Measurements from ENCODE around the gene TMEM63C.
"Not testable (repeated sequence)": the region's sequence is repeated elsewhere in the genome, so short reads cannot be mapped to it uniquely, and the experiment has no call there.

The TMEM63C gene

DNA sequence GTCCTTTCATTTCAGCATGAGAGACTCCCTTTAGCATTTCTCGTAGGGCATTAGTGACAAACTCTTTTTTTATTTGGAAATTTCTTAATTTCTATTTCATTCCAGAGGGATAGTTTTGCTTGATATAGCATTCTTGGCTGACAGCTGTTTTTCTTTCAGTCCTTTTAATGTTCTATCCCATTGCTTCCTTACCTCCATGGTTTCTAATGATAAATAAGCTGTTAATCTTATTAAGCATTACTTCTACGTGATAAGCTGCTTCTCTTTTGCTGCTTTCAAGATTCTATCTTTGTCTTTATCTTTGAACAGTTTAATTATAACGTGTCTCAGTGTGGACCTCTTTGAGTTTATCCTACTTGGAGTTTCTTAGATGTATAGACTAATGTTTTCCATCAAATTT, 11.6 kb upstream of the TMEM63C start:
- Histone ChIP-seq H3K27ac (ENCODE audit: low read depth, low read length) (no peak overlapping the region), H3K4me1 (ENCODE audit: control insufficient read depth, insufficient read depth, low read length) (no peaks in the 10 kb centered on the region), H3K4me3 (ENCODE audit: low read length) (no peak overlapping the region), H3K9ac (ENCODE audit: low read length) (no peak overlapping the region), H3K27me3 (ENCODE audit: control insufficient read depth, insufficient read depth, low read length) (no peaks in the 10 kb centered on the region), H3K36me3 (ENCODE audit: control insufficient read depth, insufficient read depth, low read length) (no peaks in the 10 kb centered on the region)

DNA sequence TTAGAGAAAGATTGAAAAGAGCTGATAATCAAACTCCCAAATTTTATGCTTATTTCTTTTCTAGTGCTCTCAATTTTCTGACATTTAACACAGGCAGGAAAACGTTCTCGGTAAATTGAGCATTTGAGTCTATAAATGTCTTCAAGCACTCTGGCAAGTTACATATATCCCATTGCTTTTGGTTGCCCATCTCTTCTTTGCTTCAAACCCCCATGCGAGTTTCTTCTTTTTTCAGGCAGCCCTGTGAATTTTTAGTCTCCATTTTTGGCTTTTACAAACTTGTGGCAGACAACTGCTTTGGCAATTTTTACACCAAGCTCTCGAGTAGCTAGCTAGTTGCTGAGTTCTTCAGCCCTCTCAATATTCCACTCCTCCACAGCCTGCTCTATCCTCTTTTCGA, 8.7 kb upstream of the TMEM63C start:
- Histone ChIP-seq H3K36me3 (ENCODE audit: control insufficient read depth, insufficient read depth, low read length) (no peaks in the 10 kb centered on the region), H3K27ac (ENCODE audit: low read depth, low read length) (no peak overlapping the region), H3K27me3 (ENCODE audit: control insufficient read depth, insufficient read depth, low read length) (no peaks in the 10 kb centered on the region), H3K4me3 (ENCODE audit: low read length) (no peak overlapping the region), H3K9ac (ENCODE audit: low read length) (no peak overlapping the region), H3K4me1 (ENCODE audit: control insufficient read depth, insufficient read depth, low read length) (no peaks in the 10 kb centered on the region)

GRCh38 chr14:77173911-77174617, 7.5 kb upstream of the TMEM63C start:
- not testable (repeated sequence) for H3K9ac ChIP-seq (ENCODE audit: low read length); H3K36me3 ChIP-seq (ENCODE audit: control insufficient read depth, insufficient read depth, low read length); H3K4me3 ChIP-seq (ENCODE audit: low read length); H3K27me3 ChIP-seq (ENCODE audit: control insufficient read depth, insufficient read depth, low read length); H3K27ac ChIP-seq (ENCODE audit: low read depth, low read length); H3K4me1 ChIP-seq (ENCODE audit: control insufficient read depth, insufficient read depth, low read length)

DNA sequence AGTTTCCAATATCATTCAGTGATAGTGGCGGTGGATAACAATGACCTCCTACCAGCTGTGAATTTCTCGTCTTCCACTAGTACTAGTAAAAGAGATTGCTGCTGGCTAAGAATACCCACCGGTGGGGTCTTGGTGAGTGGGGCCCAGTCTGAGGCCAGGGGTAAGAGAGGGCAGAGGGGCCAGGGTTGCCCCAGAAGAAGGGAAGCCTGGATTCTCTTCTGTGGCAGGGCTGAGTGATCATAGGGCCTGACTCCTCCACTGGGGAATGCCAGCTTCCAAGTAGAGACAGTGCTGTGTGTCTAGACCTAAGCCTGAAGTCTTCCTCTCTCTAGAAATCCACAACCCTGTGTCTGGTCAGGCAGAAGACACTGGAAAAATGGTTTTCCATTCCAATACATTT, 5.8 kb upstream of the TMEM63C start:
- no peaks in the 10 kb centered on the region for H3K36me3 ChIP-seq (ENCODE audit: control insufficient read depth, insufficient read depth, low read length)

GRCh38 chr14:77177702-77178101, 3.9 kb upstream of the TMEM63C start:
- H3K36me3 ChIP-seq (ENCODE audit: control insufficient read depth, insufficient read depth, low read length): no peaks in the 10 kb centered on the region
- peaks cover 2% of the 10 kb centered on the region for H3K27me3 ChIP-seq (ENCODE audit: control insufficient read depth, insufficient read depth, low read length)

More for the DNA sequence above, 5.8 kb upstream of the TMEM63C start:
- no peaks in the 10 kb centered on the region for H3K27me3 ChIP-seq (ENCODE audit: control insufficient read depth, insufficient read depth, low read length)
- H3K4me1 ChIP-seq (ENCODE audit: control insufficient read depth, insufficient read depth, low read length): no peaks in the 10 kb centered on the region
- H3K27ac ChIP-seq (ENCODE audit: low read depth, low read length): no peak overlapping the region
- H3K9ac ChIP-seq (ENCODE audit: low read length): no peak overlapping the region
- H3K4me3 ChIP-seq (ENCODE audit: low read length): no peak overlapping the region

DNA sequence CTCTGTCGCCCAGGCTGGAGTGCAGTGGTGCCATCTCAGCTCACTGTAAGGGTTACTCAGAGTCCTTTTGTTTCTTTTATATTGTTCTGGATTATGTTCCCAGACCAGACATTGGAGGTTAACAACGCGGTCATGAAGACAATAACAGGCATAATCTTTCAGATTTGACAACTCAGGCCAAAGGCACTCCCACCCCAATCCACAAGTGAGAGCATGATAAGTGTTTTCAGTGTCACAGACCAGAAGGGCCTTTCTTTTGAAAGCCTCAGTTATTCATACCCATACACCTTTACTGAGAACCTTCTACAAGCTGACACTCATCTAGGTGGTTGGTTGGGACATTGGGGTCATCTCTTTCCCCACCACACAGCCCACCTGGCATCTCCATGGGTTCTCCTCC, 2.9 kb upstream of the TMEM63C start:
- Histone ChIP-seq H3K27ac (ENCODE audit: low read depth, low read length) (no peak overlapping the region), H3K27me3 (ENCODE audit: control insufficient read depth, insufficient read depth, low read length) (peaks cover 2% of the 10 kb centered on the region)

More at GRCh38 chr14:77177702-77178101, 3.9 kb upstream of the TMEM63C start:
- Histone ChIP-seq H3K9ac (ENCODE audit: low read length) (no peak overlapping the region), H3K4me3 (ENCODE audit: low read length) (no peak overlapping the region), H3K4me1 (ENCODE audit: control insufficient read depth, insufficient read depth, low read length) (no peaks in the 10 kb centered on the region), H3K27ac (ENCODE audit: low read depth, low read length) (no peak overlapping the region)

GRCh38 chr14:77180726-77181602, 634 bp upstream of the TMEM63C start:
- H3K36me3 ChIP-seq (ENCODE audit: control insufficient read depth, insufficient read depth, low read length): no peaks in the 10 kb centered on the region
- no peak overlapping the region for H3K9ac ChIP-seq (ENCODE audit: low read length)
- no peak overlapping the region for H3K27ac ChIP-seq (ENCODE audit: low read depth, low read length)
- H3K4me3 ChIP-seq (ENCODE audit: low read length): peak overlapping the region; percentile 54
- H3K4me1 ChIP-seq (ENCODE audit: control insufficient read depth, insufficient read depth, low read length): no peaks in the 10 kb centered on the region
- H3K27me3 ChIP-seq (ENCODE audit: control insufficient read depth, insufficient read depth, low read length): peaks cover 2% of the 10 kb centered on the region

More for the DNA sequence above, 2.9 kb upstream of the TMEM63C start:
- Histone ChIP-seq H3K4me3 (ENCODE audit: low read length) (no peak overlapping the region), H3K4me1 (ENCODE audit: control insufficient read depth, insufficient read depth, low read length) (no peaks in the 10 kb centered on the region), H3K36me3 (ENCODE audit: control insufficient read depth, insufficient read depth, low read length) (no peaks in the 10 kb centered on the region), H3K9ac (ENCODE audit: low read length) (no peak overlapping the region)

- Histone ChIP-seq H3K9ac (ENCODE audit: low read length) (no peak overlapping the region), H3K27me3 (ENCODE audit: control insufficient read depth, insufficient read depth, low read length) (peaks cover 2% of the 10 kb centered on the region)
These were observed 2.3 kb downstream of the TMEM63C start for GRCh38 chr14:77183896-77184295.

DNA sequence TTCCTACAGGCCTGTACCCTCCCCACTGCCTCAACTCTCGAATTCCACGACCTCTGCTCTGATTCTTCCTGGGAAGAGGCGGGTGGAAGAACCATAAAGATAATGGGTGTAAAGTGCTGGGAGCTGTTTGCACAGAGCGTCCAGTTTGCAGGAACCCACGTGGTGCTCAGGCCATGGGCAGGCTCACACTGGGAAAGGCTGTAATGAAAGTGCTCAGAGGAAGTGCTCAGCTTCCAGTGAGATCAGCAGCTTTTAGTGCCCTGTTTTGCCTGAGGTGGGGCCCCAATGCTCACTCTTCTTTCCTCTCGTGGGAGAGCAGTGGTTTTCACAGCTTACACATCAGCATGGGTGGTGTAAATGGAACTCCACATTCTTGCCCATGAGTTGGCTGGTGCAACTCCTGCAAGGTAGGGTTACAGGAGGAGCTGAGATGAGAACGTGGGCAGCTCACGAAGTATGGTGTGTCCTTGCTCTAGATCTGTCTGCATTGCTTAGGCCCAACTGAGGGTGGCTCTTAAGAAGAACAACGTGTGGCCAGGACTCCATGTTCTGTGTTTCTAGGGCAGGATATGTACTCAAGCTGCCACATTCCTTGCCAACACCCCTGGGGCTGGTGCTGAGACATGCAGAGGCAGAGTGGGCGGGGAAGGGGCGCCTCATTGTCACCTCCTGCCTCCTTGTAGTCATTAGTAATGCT, 2.9 kb downstream of the TMEM63C start:
- Histone ChIP-seq H3K4me3 (ENCODE audit: low read length) (no peak overlapping the region), H3K4me1 (ENCODE audit: control insufficient read depth, insufficient read depth, low read length) (no peaks in the 10 kb centered on the region), H3K9ac (ENCODE audit: low read length) (no peak overlapping the region), H3K27ac (ENCODE audit: low read depth, low read length) (no peak overlapping the region), H3K27me3 (ENCODE audit: control insufficient read depth, insufficient read depth, low read length) (peaks cover 2% of the 10 kb centered on the region), H3K36me3 (ENCODE audit: control insufficient read depth, insufficient read depth, low read length) (no peaks in the 10 kb centered on the region)

More at GRCh38 chr14:77183896-77184295, 2.3 kb downstream of the TMEM63C start:
- H3K4me1 ChIP-seq (ENCODE audit: control insufficient read depth, insufficient read depth, low read length): no peaks in the 10 kb centered on the region
- no peaks in the 10 kb centered on the region for H3K36me3 ChIP-seq (ENCODE audit: control insufficient read depth, insufficient read depth, low read length)
- no peak overlapping the region for H3K27ac ChIP-seq (ENCODE audit: low read depth, low read length)
- H3K4me3 ChIP-seq (ENCODE audit: low read length): no peak overlapping the region

DNA sequence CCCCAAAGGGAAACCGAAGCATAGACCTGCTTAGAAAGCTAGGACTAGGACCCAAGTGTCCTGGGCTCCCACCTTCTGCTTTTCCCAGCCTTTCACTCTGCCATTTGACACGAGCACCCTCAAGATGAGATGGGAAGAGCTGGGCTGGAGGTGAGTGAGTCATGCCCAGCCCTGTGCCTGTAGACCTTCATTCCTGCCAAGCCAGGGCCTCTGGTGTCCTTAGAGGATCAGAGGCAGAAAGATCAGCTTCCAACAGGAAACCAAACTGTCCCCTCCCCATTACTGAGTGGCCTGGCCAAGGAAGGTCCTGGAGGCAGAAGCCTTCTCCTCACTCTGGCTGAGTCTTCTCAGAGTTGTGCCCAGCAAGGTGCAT, 3.5 kb downstream of the TMEM63C start:
- no peak overlapping the region for H3K27ac ChIP-seq (ENCODE audit: low read depth, low read length)

DNA sequence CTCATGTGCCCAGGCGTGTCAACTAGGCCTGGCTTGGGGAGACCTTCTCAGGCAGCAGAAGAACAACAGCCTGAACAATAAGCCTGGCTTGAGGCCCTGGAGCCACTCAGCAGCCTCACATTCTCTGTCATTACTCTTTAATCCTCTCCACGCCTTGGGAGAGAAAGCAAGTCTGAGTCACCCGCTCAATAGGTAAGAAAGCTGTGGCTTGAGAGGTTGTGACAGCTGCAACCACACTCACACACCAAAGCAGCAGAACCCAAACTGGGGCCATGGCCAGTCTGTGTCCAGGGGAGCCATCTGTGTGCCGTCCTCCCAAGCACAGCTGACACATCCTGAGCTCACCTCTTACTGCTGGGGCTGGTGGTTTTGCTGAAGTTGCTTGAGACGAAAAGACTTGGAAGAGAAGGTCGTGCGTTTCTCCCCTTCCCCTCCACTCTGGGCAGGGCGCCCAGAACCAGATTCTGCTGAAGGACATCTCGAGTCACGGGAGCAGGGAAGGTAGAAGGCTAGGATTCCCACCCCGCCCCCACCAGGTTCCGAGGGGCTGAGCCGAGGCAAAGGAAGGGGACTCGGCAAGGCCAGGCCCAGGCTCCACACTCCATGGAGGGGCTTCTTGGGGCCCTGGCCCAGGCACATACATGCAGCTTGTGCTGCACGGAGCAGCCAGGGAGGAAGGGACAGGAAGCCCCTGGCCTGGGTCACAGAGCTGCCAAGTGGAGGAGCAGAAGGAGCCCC, 5.5 kb downstream of the TMEM63C start:
- Histone ChIP-seq H3K36me3 (ENCODE audit: control insufficient read depth, insufficient read depth, low read length) (no peaks in the 10 kb centered on the region), H3K27me3 (ENCODE audit: control insufficient read depth, insufficient read depth, low read length) (no peaks in the 10 kb centered on the region), H3K9ac (ENCODE audit: low read length) (no peak overlapping the region), H3K4me3 (ENCODE audit: low read length) (no peak overlapping the region), H3K4me1 (ENCODE audit: control insufficient read depth, insufficient read depth, low read length) (no peaks in the 10 kb centered on the region), H3K27ac (ENCODE audit: low read depth, low read length) (no peak overlapping the region)

More for the DNA sequence above, 3.5 kb downstream of the TMEM63C start:
- peaks cover 2% of the 10 kb centered on the region for H3K27me3 ChIP-seq (ENCODE audit: control insufficient read depth, insufficient read depth, low read length)
- no peak overlapping the region for H3K9ac ChIP-seq (ENCODE audit: low read length)
- no peaks in the 10 kb centered on the region for H3K4me1 ChIP-seq (ENCODE audit: control insufficient read depth, insufficient read depth, low read length)
- H3K36me3 ChIP-seq (ENCODE audit: control insufficient read depth, insufficient read depth, low read length): no peaks in the 10 kb centered on the region
- H3K4me3 ChIP-seq (ENCODE audit: low read length): no peak overlapping the region

- Histone ChIP-seq H3K27me3 (ENCODE audit: control insufficient read depth, insufficient read depth, low read length) (no peaks in the 10 kb centered on the region), H3K36me3 (ENCODE audit: control insufficient read depth, insufficient read depth, low read length) (no peaks in the 10 kb centered on the region), H3K4me1 (ENCODE audit: control insufficient read depth, insufficient read depth, low read length) (no peaks in the 10 kb centered on the region), H3K27ac (ENCODE audit: low read depth, low read length) (no peak overlapping the region), H3K4me3 (ENCODE audit: low read length) (no peak overlapping the region), H3K9ac (ENCODE audit: low read length) (no peak overlapping the region)
These were observed 6.0 kb downstream of the TMEM63C start for GRCh38 chr14:77187649-77188012.
